ENCODE results near the gene ZNF326. TPM values are rescaled to one million over a fixed set of nuclear protein-coding genes. Genes with fewer than 3 reads are reported as not detected.
A peak's percentile ranks its signal among the peaks of the same experiment; 100 is the strongest.

The ZNF326 gene
- total and polyA plus RNA-seq, 2 of the 4 experiments (the other 2 are of a cell fraction): 4.5 to 17.0 TPM

- H4K5ac ChIP-seq (ENCODE audit: low read depth, low read length): peak overlapping the region; percentile 88; the same call in 1 of the 2 replicates
- ATAC-seq (ENCODE audit: low read depth) (peak; percentile 69), DNase-seq (peak; percentile 90)
- H3K9ac ChIP-seq (ENCODE audit: low read depth, low read length): peak overlapping the region; percentile 22; the same call in 1 of the 2 replicates
- in situ Hi-C loops (cut with MboI; ENCODE audit: low sequenced_read_pairs): no loop called here
- no CpG with 5 or more reads among the region's 5 CpGs for WGBS, 2 experiments (ENCODE audit: extremely low coverage in 2 of 2, insufficient read length in 1 of 2)
- peak overlapping the region; percentile 27 for H3K56ac ChIP-seq (ENCODE audit: extremely low read depth, insufficient read depth, low read length)
- H3K4ac ChIP-seq (ENCODE audit: low read depth, low read length): peak overlapping the region; percentile 88; the same call in 1 of the 2 replicates
- H2BK120ac ChIP-seq (ENCODE audit: low read depth, low read length): peak overlapping the region; percentile 89
- H2BK20ac ChIP-seq (ENCODE audit: low read depth, low read length): peak overlapping the region; percentile 94
- H4K8ac ChIP-seq (ENCODE audit: low read depth in 2 of 2, low read length in 2 of 2): peak overlapping the region; percentile 65 to 73
- intact Hi-C loops (cut with micrococcal nuclease): loop anchor here (5.0 kb wide), 1 partner anchor 45 kb away; no protein-coding TSS in a partner anchor
- peak overlapping the region; percentile 92; the same call in 1 of the 2 replicates for H3K18ac ChIP-seq (ENCODE audit: low read depth, low read length)
- POLR2A ChIA-PET (ENCODE audit: unreplicated experiment): no interaction called here
- H3K36me3 ChIP-seq (ENCODE audit: control insufficient read depth, insufficient read depth, low read length): no peaks in the 10 kb centered on the region
- peak overlapping the region; percentile 39 for H3K14ac ChIP-seq (replicated peaks; ENCODE audit: low read depth, low read length)
- H4K91ac ChIP-seq (ENCODE audit: insufficient read depth, low read depth, low read length): peak overlapping the region; percentile 90
- peak overlapping the region; percentile 6; the same call in 1 of the 2 replicates for H3K23ac ChIP-seq (ENCODE audit: low read depth, low read length)
- H3K79me1 ChIP-seq (ENCODE audit: low read depth in 1 of 2, low read length in 2 of 2): no peaks in the 10 kb centered on the region
- no peaks in the 10 kb centered on the region for H3K9me3 ChIP-seq (ENCODE audit: control insufficient read depth, insufficient read depth, low read length)
- H2BK15ac ChIP-seq (ENCODE audit: low read depth, low read length): peak overlapping the region; percentile 72; the same call in 2 of the 3 replicates
- no peaks in the 10 kb centered on the region for H4K20me1 ChIP-seq (ENCODE audit: insufficient read depth, low read length)
- dilution Hi-C loops (cut with HindIII; ENCODE audit: low sequenced_read_pairs, unreplicated experiment): no loop called here
- no peak overlapping the region for H2AFZ ChIP-seq (replicated peaks; ENCODE audit: low read length, poor library complexity)
- H3K27me3 ChIP-seq (ENCODE audit: control insufficient read depth, insufficient read depth, low read length): no peaks in the 10 kb centered on the region
- peak overlapping the region; percentile 37; the same call in 1 of the 2 replicates for H3K4me2 ChIP-seq (ENCODE audit: low read depth, low read length)
- no TSS peak for BruUV-seq (replicated peaks)
- peak overlapping the region; percentile 87; the same call in 1 of the 2 replicates for H2AK5ac ChIP-seq (ENCODE audit: low read depth, low read length)
- H3K4me1 ChIP-seq (ENCODE audit: control insufficient read depth, insufficient read depth, low read length): peaks cover 13% of the 10 kb centered on the region
- H3K27ac ChIP-seq (ENCODE audit: insufficient read depth, low read length): no peak overlapping the region; the same call in 1 of the 2 replicates
- no peak overlapping the region for H3K4me3 ChIP-seq (ENCODE audit: insufficient read depth, low read depth, low read length)
- H2BK5ac ChIP-seq (ENCODE audit: low read depth, low read length, poor library complexity, severe bottlenecking): peak overlapping the region; percentile 97
- H2AK9ac ChIP-seq (replicated peaks; ENCODE audit: low read depth, low read length, poor library complexity): no peak overlapping the region
- TF ChIP-seq BHLHE40 (IDR thresholded peaks at IDR 0.05; ENCODE audit: low read depth, low read length) (0 out of 2 replicates have a peak, but pooled peaks have one; percentile 6), ELK1 (IDR thresholded peaks at IDR 0.05; ENCODE audit: borderline replicate concordance, low read depth, low read length) (no peak), MAZ (IDR thresholded peaks at IDR 0.05; ENCODE audit: borderline replicate concordance, low read depth, low read length) (no peak), FOS (IDR thresholded peaks at IDR 0.05; ENCODE audit: low read depth, low read length) (no peak), POLR2A (IDR thresholded peaks at IDR 0.05; ENCODE audit: low read depth, low read length) (no peak), CHD1 (IDR thresholded peaks at IDR 0.05; ENCODE audit: low read depth, low read length) (no peak), MAFK (IDR thresholded peaks at IDR 0.05; ENCODE audit: low read depth, low read length) (no peak), MXI1 (IDR thresholded peaks at IDR 0.05; ENCODE audit: borderline replicate concordance, low read depth, low read length) (no peak), CEBPB (IDR thresholded peaks at IDR 0.05; ENCODE audit: low read depth, low read length) (peak; percentile 61), RAD21 (IDR thresholded peaks at IDR 0.05; ENCODE audit: low read length) (no peak), RCOR1 (IDR thresholded peaks at IDR 0.05; ENCODE audit: insufficient replicate concordance, low read length) (no peak), SMC3 (IDR thresholded peaks at IDR 0.05; ENCODE audit: low read depth, low read length) (no peak)
- TF ChIP-seq, protein P1, sequence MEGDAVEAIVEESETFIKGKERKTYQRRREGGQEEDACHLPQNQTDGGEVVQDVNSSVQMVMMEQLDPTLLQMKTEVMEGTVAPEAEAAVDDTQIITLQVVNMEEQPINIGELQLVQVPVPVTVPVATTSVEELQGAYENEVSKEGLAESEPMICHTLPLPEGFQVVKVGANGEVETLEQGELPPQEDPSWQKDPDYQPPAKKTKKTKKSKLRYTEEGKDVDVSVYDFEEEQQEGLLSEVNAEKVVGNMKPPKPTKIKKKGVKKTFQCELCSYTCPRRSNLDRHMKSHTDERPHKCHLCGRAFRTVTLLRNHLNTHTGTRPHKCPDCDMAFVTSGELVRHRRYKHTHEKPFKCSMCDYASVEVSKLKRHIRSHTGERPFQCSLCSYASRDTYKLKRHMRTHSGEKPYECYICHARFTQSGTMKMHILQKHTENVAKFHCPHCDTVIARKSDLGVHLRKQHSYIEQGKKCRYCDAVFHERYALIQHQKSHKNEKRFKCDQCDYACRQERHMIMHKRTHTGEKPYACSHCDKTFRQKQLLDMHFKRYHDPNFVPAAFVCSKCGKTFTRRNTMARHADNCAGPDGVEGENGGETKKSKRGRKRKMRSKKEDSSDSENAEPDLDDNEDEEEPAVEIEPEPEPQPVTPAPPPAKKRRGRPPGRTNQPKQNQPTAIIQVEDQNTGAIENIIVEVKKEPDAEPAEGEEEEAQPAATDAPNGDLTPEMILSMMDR (conservative IDR thresholded peaks at IDR 0.05; ENCODE audit: low read depth, low read length): no peak
- CTCF ChIA-PET: no interaction called here
- H3K9me1 ChIP-seq (ENCODE audit: insufficient read depth, low read length): peaks cover 1% of the 10 kb centered on the region; the same call in 1 of the 2 replicates
Observed at GRCh38 chr1:89951766-89952604, 42.9 kb upstream of the ZNF326 start.
